Stimulated activated CD4-positive, alpha-beta T cell treated with anti-CD3 and anti-CD28 coated beads, Interleukin-4, amount 100 ng/mL, for 48 hours (primary cell): Measurements from ENCODE around the gene UNCX.

ENCODE experiments used
- DNase-seq, 2 donors: peaks; one replicate each; pipeline ENCODE4 v3.0.0-alpha.2; 2020; ENCODE audit warnings: low read depth in 2 of 2

Gene UNCX

GRCh38 chr7:1232103-1232466 lies 587 bp upstream of the UNCX start:
- no peak for DNase-seq

DNA sequence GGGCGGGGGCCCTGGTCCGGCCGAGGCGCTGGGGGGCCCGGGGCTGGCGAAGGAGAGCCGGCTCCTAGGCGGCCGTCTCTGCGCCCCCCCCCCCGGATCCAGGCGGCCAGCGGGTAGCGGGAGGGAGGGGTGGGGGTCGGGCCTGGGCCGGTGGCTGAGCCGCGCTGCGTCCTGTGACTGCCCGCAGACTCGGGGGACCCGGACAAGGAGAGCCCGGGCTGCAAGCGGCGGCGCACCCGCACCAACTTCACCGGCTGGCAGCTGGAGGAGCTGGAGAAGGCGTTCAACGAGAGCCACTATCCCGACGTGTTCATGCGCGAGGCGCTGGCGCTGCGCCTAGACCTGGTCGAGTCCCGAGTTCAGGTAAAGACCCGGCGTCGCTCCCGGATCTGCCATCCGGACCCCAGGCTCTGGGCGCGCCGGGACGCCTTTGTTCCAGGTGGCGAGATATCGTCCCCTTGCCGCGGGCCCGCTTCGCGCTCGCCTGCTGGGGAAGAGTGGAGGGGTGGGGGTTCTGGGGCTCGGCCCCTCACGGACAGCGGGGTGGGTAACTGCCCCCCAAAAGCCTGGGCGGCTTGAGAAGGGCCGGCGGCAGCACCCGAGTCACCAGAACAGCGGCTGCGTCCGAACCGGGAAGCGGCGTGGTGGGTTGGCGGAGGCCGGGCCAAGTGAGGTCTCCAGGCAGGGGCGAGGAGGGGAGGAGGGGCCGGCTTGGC lies 819 bp downstream of the UNCX start:
- no peak for DNase-seq

DNA sequence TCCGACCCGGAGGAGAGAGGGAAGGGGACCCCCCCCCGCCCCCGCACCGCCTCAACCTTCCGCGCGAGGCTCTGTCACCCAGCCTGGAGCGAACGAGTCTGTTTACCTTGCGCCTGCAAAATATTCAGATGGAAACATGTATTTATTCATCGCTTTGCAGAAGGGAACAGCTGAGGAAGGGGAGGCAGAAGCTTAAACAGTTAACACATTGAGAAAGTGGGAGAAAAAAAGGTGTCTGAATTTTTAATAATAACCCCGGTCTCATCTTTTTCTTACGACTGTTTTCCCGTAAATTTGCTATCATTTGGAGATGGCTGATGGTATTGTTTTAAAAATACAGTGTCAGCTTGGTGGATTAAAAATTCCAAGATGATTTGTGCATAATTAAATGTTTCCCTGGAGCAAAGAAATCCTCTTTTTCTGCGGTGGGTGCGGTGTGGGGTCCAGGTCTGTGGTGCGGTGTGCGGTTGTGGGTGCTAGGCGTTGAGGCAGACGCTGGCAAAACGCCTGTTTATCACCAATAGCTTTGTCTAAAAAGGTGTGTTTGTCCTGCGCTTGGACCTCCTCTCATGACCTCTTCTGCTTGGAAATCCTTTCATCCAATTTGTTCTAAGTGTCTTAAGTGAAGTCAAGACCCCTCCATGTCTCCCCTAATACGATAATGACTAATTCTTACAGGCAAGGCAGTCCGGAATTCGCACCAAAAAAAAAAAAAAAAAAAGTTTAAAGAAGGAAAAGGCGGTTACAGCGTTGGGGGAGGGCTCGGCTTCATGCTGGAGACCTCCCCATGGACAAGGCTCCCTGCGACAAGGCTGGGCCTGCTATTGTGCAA lies 1.6 kb downstream of the UNCX start:
- DNase-seq = no peak

GRCh38 chr7:1234881-1235500 lies 2.3 kb downstream of the UNCX start:
- no peak for DNase-seq

DNA sequence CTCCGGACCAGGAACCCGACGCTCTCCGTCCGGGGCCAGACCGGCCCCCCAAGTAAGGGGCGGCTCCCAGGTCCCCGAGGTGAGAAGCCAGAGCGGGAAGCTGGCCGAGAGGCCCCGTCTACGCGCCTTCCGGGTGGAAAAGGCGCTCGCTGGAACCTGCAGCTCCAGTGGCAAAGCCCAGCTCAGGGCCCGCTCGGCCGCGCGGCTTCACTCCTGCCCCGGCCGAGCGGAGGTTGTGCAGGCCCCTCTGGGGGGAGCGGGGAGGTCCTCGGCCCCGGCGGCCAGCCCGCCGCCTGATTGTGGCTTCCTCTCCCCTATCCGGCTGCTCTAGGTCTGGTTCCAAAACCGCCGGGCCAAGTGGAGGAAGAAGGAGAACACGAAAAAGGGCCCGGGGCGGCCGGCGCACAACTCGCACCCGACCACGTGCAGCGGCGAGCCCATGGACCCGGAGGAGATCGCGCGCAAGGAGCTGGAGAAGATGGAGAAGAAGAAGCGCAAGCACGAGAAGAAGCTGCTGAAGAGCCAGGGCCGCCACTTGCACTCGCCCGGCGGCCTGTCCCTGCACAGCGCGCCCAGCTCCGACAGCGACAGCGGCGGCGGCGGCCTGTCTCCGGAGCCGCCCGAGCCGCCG lies 2.9 kb downstream of the UNCX start:
- no peak for DNase-seq

GRCh38 chr7:1236132-1236661 lies 3.5 kb downstream of the UNCX start:
- DNase-seq = no peak

DNA sequence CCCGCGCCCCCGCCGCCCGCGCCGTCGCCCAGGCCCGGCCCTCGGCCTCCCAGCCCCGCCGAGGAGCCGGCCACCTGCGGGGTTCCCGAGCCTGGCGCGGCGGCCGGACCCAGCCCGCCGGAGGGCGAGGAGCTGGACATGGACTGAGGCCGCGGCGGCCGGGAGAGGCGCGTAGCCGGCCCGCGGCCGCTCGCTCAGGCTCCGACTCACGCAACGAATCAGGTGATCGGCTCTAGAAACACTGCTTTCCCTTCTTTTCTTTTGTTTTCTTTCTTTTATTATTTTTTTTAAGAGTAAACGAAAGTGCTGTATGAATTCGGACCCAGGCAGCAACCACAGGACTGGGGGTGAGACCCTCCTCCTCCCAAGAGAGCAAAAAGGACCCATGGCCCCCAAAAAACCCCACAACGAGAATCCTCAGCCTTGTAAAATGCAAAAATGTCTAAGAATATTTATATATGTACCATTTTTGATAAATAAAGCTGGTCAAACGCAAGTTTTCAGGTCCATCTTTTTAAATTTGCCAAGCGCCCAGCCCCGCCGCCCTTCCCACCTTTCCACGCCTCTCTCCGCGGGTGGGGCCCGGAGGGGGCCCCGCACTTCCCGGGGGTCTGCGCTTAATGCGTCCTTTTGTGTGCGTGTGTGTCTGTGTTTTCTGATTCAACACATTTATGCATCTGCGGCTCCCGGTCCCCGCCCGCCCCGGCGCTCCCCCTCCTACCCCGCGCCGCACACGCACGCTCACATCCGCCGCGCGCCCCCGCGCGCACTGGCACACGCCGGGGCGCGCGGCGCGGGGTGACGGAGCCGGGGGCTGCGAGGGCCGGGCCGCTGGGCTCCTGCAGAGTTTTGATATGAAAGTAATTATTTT lies 4.4 kb downstream of the UNCX start:
- DNase-seq = no peak

- no peak for DNase-seq
Measured at GRCh38 chr7:1237704-1238255, 5.1 kb downstream of the UNCX start.

DNA sequence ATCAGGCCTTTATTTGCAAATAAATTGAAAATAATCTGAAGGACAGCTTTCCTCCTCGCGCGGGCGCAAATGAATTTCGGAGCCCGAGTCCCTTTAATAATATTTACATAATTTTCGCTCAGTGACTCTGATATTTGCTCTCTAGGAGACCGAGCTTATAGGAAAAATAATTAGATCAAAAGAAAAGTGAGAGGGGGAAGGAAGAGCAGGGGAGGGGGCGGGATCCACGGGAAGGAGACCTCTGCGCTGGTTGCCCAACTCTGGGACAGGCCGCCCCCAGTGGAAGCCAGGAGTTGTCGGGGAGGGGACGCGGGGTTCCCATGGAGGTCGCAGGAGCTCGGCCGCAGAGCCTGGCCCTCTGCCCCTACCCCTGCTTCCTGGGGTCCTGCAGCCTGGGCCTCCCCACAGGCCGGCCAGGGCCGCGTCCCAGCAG lies 5.8 kb downstream of the UNCX start:
- DNase-seq = no peak

DNA sequence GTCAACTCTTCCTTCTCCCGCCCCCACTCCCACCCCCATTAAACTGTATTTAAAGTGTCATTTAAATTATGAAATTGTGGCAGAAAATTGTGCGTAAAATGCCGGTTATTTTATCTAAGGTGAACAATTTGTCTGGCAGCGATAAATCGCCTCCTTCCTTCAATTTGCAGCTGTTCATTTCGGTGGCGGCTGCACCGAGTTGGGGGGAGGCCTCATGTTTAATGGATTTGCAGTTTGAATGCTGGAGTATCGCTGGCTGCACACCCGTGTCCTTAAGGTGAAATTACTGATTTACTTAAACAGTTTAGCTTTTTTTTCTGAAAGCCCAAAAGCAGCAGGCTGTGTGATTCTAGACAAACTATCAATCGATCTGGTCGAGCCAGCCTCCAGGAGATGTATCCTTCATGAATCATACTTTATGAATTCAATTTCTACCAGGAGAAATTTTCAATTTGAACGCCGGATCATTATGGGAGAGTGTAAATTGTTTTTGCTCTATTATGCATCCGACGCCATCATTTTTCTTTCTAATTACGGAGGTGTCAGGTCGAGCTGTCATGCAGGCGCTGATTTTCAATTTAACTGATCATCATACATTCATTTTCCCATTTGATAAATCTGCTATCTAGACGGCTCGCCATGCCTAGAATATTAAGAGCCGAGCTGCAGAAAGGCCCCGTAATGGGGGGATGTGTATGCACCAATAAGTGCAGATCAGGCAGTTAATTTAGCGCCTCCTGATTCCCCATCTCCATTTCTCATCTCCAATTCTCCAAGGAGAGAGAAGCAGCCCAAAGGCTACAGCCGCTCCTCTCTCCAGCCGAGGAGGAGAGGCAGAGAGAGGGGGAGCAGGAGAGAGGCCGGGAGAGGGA lies 6.5 kb downstream of the UNCX start:
- no peak for DNase-seq

DNA sequence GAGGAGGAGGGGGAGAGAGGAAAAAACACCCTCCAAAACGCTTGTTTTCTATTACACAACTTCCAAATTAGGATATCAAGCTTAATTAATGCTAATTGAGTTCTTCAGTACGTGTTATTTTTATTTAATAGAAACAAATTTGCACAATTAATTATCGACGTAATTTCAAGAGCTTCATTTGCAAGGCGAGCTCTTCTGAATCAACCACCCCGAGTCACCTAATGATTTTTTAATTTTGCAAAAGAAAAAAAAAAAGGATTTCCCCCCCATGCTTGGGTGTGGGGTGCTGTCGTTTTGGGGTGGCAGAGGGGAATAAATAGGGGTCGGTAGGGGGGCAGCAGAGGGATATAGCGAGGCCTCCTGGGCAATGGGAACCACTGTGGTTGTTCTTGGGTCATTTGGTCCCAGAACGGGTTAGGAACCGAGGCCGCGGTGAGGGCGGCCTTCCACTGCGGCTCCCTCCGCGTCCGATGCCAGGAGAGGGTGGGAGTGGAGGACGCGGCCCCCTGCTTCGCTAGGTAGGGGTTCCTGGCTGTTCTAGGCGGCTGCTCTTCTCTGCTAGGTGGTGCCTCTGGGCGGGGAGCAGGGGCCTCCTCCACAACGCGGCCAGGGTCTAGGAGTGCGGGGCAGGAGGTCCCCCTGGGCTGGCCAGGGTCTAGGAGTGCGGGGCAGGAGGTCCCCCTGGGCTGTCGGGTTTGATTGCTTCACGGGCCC lies 7.3 kb downstream of the UNCX start:
- DNase-seq = no peak

DNA sequence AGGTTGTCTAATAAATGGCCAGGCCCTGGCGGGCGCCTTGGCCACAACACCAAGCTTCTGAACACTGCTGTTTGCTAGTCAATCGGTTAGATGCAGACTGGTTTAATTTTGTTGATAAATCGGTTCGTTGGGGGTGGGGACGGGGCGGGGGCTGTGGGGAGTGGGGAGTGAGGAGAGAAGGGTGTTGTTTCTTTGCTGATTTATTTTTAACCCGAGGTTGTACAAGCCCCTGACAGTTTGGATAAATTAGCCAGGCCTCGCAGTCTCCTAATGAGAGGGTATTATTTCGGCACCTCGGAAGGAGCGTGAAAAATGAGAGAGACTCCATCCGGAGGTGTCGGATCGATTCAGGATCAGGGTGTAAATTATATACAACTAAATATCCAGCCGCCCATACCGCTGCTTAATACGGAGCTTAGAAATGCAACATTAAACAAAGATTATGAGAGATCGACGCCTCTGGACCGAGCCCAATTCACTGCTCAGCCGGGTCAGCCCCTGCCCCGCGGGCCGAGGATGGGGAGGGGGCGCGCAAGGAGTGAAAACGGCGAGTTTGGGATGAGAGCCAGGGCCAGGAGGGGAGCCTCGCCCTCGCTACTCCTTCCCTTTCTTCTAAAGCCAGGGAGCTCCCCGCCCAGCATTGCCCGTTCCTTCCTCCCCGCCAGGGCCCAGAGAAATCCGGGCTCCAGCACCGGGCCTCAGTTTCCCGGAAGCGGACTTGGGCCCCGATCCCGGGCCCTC lies 8.0 kb downstream of the UNCX start:
- no peak for DNase-seq

DNA sequence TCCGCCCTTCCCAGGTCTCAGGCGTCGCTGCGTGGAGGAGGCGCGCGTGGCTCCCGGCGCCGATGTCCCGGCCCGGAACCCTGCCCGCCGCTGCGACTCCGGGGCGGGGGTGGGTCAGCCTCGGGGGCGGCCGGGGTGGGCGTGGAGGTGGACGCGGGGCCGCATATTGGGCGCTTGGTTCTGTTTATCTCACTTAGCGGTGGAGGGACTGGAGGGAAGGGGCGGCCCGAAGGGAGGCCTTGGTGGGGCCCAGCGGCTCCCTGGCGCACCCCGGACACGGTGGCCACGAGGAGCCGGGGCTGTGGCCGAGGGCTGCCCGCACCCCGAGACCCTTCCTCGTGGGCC lies 8.6 kb downstream of the UNCX start:
- DNase-seq = no peak

- DNase-seq = no peak
Measured at GRCh38 chr7:1241603-1242255, 9.1 kb downstream of the UNCX start.

DNA sequence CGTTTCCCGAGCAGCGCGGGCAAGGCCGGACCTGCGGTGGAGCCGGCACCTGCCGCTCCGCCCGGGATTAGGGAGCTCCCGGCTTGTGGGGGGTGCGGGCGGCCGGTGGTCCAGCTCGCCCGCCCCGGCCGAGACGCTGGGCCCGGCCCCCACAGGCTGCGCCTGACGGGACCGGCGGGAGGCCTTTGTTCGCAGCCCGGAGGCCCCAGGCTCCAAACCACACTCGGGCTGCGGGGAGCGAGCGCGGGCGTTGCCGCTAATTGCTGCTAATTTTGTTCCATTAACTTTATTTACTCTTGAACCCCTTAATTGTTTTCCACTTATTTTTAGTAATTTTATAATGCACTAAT lies 9.6 kb downstream of the UNCX start:
- DNase-seq = no peak

GRCh38 chr7:1242606-1243289 lies 10.1 kb downstream of the UNCX start:
- no peak for DNase-seq

GRCh38 chr7:1243290-1243963 lies 10.8 kb downstream of the UNCX start:
- no peak for DNase-seq
